Measurements from ENCODE around the gene ZNF684. TPM values are rescaled to one million over a fixed set of nuclear protein-coding genes. Genes with fewer than 3 reads are reported as not detected.
"Not testable (repeated sequence)": the region's sequence is repeated elsewhere in the genome, so short reads cannot be mapped to it uniquely, and the experiment has no call there.

The ZNF684 gene
- total RNA-seq, 1 experiment from 2014 or later = 5.3 TPM

DNA sequence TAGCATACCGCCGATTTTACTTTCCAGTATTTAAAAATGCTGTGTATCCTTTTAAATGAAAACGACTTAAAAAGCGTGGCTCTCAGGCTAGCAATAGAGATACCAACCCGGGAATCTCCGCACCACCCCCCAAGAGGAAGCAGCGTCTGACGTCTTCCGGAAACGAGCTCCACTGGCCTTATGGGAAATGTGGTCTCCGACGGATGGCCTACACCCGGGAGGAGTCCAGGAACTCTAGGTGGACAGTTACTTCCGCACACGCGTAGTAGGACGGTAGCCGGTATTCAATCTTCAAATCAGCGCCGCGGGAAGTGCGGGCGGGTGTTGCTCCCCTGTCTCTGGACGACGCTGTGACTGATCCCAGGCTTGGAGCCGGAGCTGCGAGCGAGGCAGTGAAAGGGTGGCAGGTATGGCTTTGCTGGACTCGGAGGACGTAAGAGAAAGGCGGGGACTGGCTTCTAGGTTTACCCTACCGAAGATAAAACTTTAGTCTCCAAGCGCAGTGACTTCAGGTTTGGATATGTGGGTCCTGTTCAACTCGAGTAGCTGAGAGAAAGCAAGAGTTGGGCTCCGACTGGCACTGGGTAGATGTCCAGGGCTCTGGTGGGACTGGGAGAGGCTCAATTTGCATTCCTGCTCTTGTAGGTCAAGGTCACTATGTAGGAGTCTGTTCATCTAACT lies at the start of gene ZNF684 (continued):
- peak; percentile 92 for TF ChIP-seq SIN3A (IDR thresholded peaks at IDR 0.05; ENCODE audit: low read depth)
- TF ChIP-seq ZNF274 (IDR thresholded peaks at IDR 0.05; ENCODE audit: low read depth, low read length) = no peak

DNA sequence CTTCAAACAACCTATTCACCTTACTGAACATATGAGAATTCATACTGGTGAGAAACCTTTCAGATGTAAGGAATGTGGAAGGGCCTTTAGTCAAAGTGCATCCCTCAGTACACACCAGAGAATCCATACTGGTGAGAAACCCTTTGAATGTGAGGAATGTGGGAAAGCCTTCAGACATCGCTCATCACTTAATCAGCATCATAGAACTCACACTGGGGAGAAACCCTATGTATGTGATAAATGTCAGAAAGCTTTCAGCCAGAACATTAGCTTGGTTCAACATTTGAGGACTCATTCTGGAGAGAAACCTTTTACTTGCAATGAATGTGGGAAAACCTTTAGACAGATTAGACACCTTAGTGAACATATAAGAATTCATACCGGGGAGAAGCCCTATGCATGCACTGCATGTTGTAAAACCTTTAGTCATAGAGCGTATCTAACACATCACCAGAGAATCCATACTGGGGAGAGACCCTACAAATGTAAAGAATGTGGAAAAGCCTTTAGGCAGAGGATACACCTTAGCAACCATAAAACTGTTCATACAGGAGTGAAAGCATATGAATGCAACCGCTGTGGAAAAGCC lies 36.0 kb upstream of the ZNF684 start:
- Histone ChIP-seq H4K20me1 (ENCODE audit: insufficient read depth) (no peaks in the 10 kb centered on the region), H3K27ac (ENCODE audit: low read depth, low read length) (no peak overlapping the region), H2AFZ (ENCODE audit: low read depth, low read length, poor library complexity, severe bottlenecking) (no peak overlapping the region), H3K79me2 (ENCODE audit: insufficient read depth, low read length) (no peaks in the 10 kb centered on the region), H3K4me1 (ENCODE audit: control insufficient read depth in 1 of 2, insufficient read depth in 2 of 2, low read length in 2 of 2) (no peaks in the 10 kb centered on the region), H3K9me3 (ENCODE audit: control insufficient read depth in 1 of 2, insufficient read depth in 1 of 2, low read depth in 1 of 2, low read length in 2 of 2) (peaks cover 7 to 21% of the 10 kb centered on the region in 2 experiments; a peak in 3 of 4 replicates), H3K27me3 (ENCODE audit: insufficient read depth, low read length) (no peaks in the 10 kb centered on the region), H3K9ac (ENCODE audit: low read length) (no peak overlapping the region), H3K4me2 (ENCODE audit: low read length) (no peak overlapping the region), H3K36me3 (ENCODE audit: control insufficient read depth in 1 of 2, insufficient read depth in 2 of 2, low read length in 2 of 2) (no peaks in the 10 kb centered on the region), H3K9me2 (ENCODE audit: insufficient read depth) (no peaks in the 10 kb centered on the region), H3K4me3 (replicated peaks in 1 of 2; ENCODE audit: low read depth in 1 of 2, low read length in 2 of 2) (no peak overlapping the region)
- DNase-seq (ENCODE audit: low read depth, low spot score) (no peak), ATAC-seq (no peak)
- no TSS peak for BruUV-seq (replicated peaks)
- ChIA-PET POLR2A (no interaction called here), RAD21 (ENCODE audit: low non-redundant PET in 1 of 2, low total read pairs in 2 of 2, uncharacterized antibody in 2 of 2, unreplicated experiment in 2 of 2) (no interaction called here), CTCF (no interaction called here)
- intact Hi-C loops (cut with micrococcal nuclease) = no loop called here
- TF ChIP-seq RAD21 (IDR thresholded peaks at IDR 0.05; ENCODE audit: low read depth) = no peak
- no peak for TF ChIP-seq SP1 (IDR thresholded peaks at IDR 0.05; ENCODE audit: low read depth)
- peak; percentile 79 for TF ChIP-seq ZNF274 (IDR thresholded peaks at IDR 0.05; ENCODE audit: low read depth, low read length)
- no peak for TF ChIP-seq TCF7L2 (IDR thresholded peaks at IDR 0.05; ENCODE audit: borderline replicate concordance, extremely low read depth, insufficient read depth, insufficient read length)
- TF ChIP-seq, protein P1, sequence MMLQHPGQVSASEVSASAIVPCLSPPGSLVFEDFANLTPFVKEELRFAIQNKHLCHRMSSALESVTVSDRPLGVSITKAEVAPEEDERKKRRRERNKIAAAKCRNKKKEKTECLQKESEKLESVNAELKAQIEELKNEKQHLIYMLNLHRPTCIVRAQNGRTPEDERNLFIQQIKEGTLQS (IDR thresholded peaks at IDR 0.05) = no peak
- TF ChIP-seq POLR2AphosphoS5 (IDR thresholded peaks at IDR 0.05; ENCODE audit: low read depth, low read length) = no peak
- no peak for TF ChIP-seq FOSL1 (IDR thresholded peaks at IDR 0.05; ENCODE audit: low read depth)

DNA sequence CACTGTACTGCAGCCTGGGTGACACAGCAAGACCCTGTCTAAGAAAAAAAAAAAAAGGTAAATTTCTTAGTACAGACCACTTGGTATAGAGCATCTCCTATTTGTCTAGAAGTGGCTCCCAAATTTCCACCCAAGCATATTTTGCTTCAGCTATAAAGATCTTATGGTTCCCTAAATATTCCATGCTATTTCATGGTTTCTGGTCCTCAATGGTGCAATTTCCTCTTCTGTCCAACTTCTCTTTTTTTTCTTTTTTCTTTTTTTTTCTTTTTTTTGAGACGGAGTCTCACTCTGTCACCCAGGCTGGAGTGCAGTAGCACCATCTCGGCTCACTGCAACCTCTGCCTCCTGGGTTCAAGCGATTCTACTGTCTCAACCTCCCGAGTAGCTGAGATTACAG lies 28.8 kb upstream of the ZNF684 start:
- H3K4me3 ChIP-seq (replicated peaks in 1 of 2; ENCODE audit: low read depth in 1 of 2, low read length in 2 of 2); H3K79me2 ChIP-seq (ENCODE audit: insufficient read depth, low read length); H3K27ac ChIP-seq (ENCODE audit: low read depth, low read length); BruUV-seq (replicated peaks); H3K9me2 ChIP-seq (ENCODE audit: insufficient read depth); DNase-seq (ENCODE audit: low read depth, low spot score); ATAC-seq; H3K27me3 ChIP-seq (ENCODE audit: insufficient read depth, low read length); H3K9ac ChIP-seq (ENCODE audit: low read length); POLR2A ChIA-PET; H2AFZ ChIP-seq (ENCODE audit: low read depth, low read length, poor library complexity, severe bottlenecking); RAD21 ChIA-PET (ENCODE audit: low non-redundant PET in 1 of 2, low total read pairs in 2 of 2, uncharacterized antibody in 2 of 2, unreplicated experiment in 2 of 2); H3K4me2 ChIP-seq (ENCODE audit: low read length); H4K20me1 ChIP-seq (ENCODE audit: insufficient read depth); CTCF ChIA-PET; H3K4me1 ChIP-seq (ENCODE audit: control insufficient read depth in 1 of 2, insufficient read depth in 2 of 2, low read length in 2 of 2); H3K36me3 ChIP-seq (ENCODE audit: control insufficient read depth in 1 of 2, insufficient read depth in 2 of 2, low read length in 2 of 2); H3K9me3 ChIP-seq (ENCODE audit: control insufficient read depth in 1 of 2, insufficient read depth in 1 of 2, low read depth in 1 of 2, low read length in 2 of 2): not testable (repeated sequence)
- intact Hi-C loops (cut with micrococcal nuclease) = loop anchor here (10.0 kb wide), 1 partner anchor 58 kb away; no protein-coding TSS in a partner anchor

Data from HCT116 (cell line).